ENCODE measurements around the gene SNED1.

The SNED1 gene

DNA sequence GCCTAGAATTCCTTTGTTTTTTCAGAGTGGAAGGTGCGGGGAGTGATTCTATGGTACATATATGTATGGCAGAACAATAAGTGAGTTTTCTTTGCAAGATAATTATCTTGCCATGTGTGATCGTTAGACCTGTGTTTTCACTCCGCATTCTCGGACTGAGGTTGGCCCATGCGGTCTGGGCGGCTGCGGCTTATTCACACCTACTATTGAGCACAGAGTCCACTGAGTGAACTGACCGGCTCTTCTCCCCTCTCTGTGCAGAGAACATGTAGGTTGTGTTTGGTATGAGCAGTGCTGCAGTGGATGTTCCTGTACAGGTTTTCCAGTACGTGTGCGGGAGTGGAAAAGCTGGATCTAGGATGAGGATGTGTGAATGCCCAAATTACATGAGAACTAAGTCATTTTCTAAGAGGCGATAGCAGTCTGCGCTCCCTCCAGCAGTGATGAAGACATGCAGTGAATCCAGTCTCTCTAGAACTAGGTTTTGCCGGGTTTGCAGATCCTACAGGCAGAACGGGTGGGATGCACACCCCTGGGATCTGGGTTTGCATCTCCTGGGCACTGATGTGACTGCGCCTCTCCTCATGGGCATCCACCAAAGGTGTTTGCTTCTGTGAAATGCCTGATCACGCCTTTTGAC lies 76.6 kb downstream of the SNED1 start:
- TF ChIP-seq, protein P1, sequence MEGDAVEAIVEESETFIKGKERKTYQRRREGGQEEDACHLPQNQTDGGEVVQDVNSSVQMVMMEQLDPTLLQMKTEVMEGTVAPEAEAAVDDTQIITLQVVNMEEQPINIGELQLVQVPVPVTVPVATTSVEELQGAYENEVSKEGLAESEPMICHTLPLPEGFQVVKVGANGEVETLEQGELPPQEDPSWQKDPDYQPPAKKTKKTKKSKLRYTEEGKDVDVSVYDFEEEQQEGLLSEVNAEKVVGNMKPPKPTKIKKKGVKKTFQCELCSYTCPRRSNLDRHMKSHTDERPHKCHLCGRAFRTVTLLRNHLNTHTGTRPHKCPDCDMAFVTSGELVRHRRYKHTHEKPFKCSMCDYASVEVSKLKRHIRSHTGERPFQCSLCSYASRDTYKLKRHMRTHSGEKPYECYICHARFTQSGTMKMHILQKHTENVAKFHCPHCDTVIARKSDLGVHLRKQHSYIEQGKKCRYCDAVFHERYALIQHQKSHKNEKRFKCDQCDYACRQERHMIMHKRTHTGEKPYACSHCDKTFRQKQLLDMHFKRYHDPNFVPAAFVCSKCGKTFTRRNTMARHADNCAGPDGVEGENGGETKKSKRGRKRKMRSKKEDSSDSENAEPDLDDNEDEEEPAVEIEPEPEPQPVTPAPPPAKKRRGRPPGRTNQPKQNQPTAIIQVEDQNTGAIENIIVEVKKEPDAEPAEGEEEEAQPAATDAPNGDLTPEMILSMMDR (conservative IDR thresholded peaks at IDR 0.05; ENCODE audit: low read length) = no peak
- no peak for DNase-seq (ENCODE audit: low read depth)
- H3K4me3 ChIP-seq (ENCODE audit: low read length) = no peak overlapping the region

DNA sequence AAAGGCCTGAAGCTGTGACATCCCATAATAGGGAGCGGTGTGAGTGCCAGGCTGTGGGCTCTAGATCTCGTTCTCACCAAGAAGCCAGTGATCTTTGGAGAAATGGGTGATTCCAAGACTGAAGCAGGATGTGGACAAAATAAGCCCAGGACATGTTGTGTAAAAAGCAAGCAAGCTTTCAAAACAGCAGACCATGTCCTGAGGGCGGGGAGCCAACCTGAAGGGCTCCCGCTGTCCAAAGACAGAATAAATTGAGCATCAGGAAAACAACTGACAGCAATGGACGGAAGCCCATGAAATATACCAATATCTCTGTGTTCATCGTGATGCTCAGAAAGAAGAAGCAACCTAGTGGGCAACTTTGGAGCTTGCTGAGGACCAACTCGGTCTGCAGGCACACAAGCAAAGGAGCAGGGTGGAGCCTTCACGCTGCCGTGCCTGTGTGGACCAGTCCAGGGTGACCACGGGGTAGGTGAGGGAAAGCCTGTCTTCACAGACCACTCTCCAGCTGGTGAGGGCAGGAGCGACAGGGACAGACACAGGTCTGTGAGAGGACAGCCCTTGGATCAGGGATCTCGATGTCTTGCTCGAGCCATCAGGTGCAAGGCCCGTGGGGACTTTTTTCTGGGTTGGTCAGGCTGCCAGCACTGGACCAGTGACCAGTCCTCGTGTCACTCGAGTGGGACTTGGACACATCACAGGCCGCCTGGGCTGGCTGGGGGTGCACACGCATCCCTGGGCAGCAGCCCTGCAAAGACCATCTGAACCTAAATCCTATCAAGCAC lies 82.2 kb downstream of the SNED1 start:
- TF ChIP-seq, protein P1 (conservative IDR thresholded peaks at IDR 0.05; ENCODE audit: low read length) = no peak
- no peak overlapping the region for H3K4me3 ChIP-seq (ENCODE audit: low read length)
- no peak for DNase-seq (ENCODE audit: low read depth)

DNA sequence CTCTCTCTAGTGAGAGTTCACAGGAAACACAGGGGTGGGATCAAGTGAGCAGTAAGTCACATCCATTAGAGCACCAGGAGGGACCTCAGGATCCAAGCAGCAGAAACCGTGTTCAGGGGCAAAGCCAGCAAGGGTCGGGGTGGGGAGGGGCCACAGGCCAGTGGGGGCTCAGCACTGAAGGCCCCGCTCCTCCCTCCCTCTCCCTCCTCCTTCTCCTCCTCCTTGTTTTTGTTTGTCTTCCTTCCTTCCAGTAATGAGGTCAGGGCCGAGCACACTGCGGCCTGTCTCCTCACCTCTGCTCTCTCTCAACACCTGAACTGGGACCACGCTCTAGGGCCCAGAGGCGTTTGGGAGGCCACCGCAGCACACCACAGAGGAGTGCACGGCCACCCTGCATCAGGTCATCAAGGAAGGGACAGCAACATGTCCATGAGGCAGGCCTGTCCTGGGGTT lies 82.8 kb downstream of the SNED1 start:
- TF ChIP-seq, protein P1 (conservative IDR thresholded peaks at IDR 0.05; ENCODE audit: low read length) = no peak
- H3K4me3 ChIP-seq (ENCODE audit: low read length) = no peak overlapping the region
- no peak for DNase-seq (ENCODE audit: low read depth)

DNA sequence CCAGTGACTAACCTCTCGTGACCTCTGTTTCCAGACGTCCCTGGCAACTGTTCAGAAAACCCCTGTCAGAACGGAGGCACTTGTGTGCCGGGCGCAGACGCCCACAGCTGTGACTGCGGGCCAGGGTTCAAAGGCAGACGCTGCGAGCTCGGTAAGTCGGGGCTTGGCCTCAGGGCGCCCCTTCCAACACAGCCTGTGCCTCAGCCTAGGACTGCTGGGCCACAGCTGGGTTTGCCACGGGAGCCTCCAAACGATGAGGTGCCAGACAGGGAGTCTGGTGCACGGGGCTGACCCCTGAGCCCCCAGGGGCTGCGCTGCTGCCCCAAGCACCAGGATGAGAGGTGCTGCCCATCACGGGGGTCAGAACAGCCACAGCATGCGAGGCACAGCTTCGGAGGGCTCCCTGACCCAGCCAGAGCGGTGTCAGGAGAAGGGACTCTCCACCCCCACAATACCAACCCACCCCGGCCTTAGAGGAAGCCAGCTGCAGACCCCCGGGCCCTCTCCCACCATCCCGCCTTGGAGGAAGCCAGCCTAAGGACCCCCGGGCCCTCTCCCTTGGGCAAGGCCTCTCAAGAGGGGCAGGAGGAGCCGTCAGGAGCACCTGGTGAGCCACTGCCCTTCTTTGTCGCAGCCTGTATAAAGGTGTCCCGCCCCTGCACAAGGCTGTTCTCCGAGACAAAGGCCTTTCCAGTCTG lies 83.4 kb downstream of the SNED1 start:
- H3K4me3 ChIP-seq (ENCODE audit: low read length) = no peak overlapping the region
- TF ChIP-seq, protein P1 (conservative IDR thresholded peaks at IDR 0.05; ENCODE audit: low read length) = no peak
- no peak for DNase-seq (ENCODE audit: low read depth)

DNA sequence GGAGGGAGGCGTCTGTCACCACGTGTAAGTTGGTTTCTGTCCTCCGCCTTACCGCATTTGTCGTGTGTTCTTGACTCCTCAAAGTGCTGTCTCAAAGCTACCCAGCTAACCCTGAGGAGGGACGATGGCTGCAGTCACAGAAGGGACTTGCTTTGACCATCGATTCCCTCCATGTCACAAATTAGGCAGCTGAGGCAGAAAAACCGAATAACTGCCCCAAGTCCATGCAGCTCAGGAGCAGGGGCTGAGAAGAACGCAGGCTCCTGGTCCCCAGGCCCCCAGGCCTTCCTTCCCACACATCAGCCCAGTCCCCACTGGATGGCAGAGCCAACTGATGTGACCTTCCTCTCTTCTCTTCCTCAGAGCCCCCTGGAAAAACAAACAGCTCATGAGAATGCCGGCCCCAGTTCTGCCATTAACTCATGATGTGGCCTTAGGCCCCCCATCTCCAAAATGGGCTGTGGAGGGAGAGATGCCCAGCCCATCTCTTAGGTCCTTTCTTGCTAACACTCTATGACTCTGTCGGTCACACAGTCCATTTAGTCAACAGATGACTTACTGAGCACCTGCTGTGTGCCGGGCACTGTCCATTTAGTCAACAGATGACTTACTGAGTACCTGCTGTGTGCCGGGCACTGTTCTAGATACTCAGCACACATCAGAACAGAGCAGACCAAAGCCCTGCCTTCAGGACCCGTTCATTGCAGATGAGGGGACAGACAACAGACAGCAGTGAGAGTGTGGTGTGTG lies 84.1 kb downstream of the SNED1 start:
- no peak overlapping the region for H3K4me3 ChIP-seq (ENCODE audit: low read length)
- TF ChIP-seq, protein P1 (conservative IDR thresholded peaks at IDR 0.05; ENCODE audit: low read length) = no peak
- DNase-seq (ENCODE audit: low read depth) = no peak

DNA sequence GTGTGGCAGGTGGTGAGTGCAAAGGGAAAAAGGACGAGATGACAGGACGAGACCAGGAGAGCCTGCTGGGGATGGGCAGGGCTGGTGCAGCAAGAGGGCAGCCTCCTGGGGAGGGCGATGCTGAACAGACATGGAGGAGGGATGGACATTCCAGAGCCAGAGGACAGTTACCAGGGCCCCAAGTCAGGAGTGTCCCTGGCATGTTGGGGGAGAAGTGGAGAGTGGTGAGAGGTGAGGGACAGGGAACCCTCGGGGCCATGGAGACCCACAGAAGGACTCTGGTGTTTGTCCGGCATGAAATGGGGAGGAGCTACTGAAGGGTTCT lies 84.6 kb downstream of the SNED1 start:
- no peak for DNase-seq (ENCODE audit: low read depth)
- no peak overlapping the region for H3K4me3 ChIP-seq (ENCODE audit: low read length)
- TF ChIP-seq, protein P1 (conservative IDR thresholded peaks at IDR 0.05; ENCODE audit: low read length) = no peak

Measured in AG10803 (cell line).